ENCODE results near the gene UCP3. TPM values are rescaled to one million over a fixed set of nuclear protein-coding genes. Genes with fewer than 3 reads are reported as not detected.

Gene UCP3
- 0.18 TPM for polyA plus RNA-seq (2013, experiment 1 of 2)
- 0.28 TPM for polyA plus RNA-seq (2013, experiment 2 of 2)

- Histone ChIP-seq H3K9ac (ENCODE audit: low read length) (no peak within 1 kb of the TSS), H3K4me1 (ENCODE audit: control insufficient read depth, low read depth, low read length) (peaks cover 4% of the 10 kb centered on the region), H3K4me3 (ENCODE audit: low read length) (no peak within 1 kb of the TSS), H2BK120ac (ENCODE audit: low read depth, low read length) (no peak within 1 kb of the TSS), H3K4me2 (ENCODE audit: low read length) (no peak within 1 kb of the TSS), H3K79me2 (ENCODE audit: control insufficient read depth, insufficient read depth, low read length) (no peaks in the 10 kb centered on the region), H3K56ac (ENCODE audit: low read length) (no peak within 1 kb of the TSS), H4K5ac (ENCODE audit: low read length) (no peak within 1 kb of the TSS), H3K18ac (ENCODE audit: low read length) (no peak within 1 kb of the TSS), H2BK15ac (replicated peaks; ENCODE audit: low read depth) (no peak within 1 kb of the TSS), H3K23ac (ENCODE audit: low read length) (no peak within 1 kb of the TSS), H3K36me3 (ENCODE audit: control insufficient read depth, insufficient read depth, low read length) (no peaks in the 10 kb centered on the region), H3K27ac (ENCODE audit: low read depth, low read length) (no peak within 1 kb of the TSS), H3K79me1 (ENCODE audit: low read length) (no peaks in the 10 kb centered on the region), H3K27me3 (ENCODE audit: insufficient read depth, low read length, poor library complexity) (no peaks in the 10 kb centered on the region), H2AK5ac (ENCODE audit: low read length) (no peak within 1 kb of the TSS), H3K4ac (ENCODE audit: low read depth, low read length) (no peak within 1 kb of the TSS), H2BK5ac (ENCODE audit: low read length) (no peak within 1 kb of the TSS), H4K8ac (ENCODE audit: low read depth, low read length) (no peak within 1 kb of the TSS)
- WGBS (ENCODE audit: extremely low coverage, insufficient coverage, low lambda C conversion rate) = no CpG with 5 or more reads among the region's 9 CpGs
- DNase-seq = no peak
These were observed at the start of gene UCP3 for GRCh38 chr11:74008373-74009229. Gene UCP3 (minus strand): TSS chr11:74009085. CDS start chr11:74007042, 2,043 bp downstream.

GRCh38 chr11:74057249-74058151 is 48.6 kb upstream of the UCP3 start:
- Histone ChIP-seq H3K4ac (ENCODE audit: low read depth, low read length) (no peak overlapping the region), H2BK5ac (ENCODE audit: low read length) (no peak overlapping the region), H3K4me2 (ENCODE audit: low read length) (no peak overlapping the region), H2BK15ac (replicated peaks; ENCODE audit: low read depth) (no peak overlapping the region), H3K23ac (ENCODE audit: low read length) (no peak overlapping the region), H3K36me3 (ENCODE audit: control insufficient read depth, insufficient read depth, low read length) (no peaks in the 10 kb centered on the region), H3K27me3 (ENCODE audit: insufficient read depth, low read length, poor library complexity) (no peaks in the 10 kb centered on the region), H3K79me1 (ENCODE audit: low read length) (no peaks in the 10 kb centered on the region), H4K5ac (ENCODE audit: low read length) (no peak overlapping the region), H3K4me3 (ENCODE audit: low read length) (no peak overlapping the region), H2AK5ac (ENCODE audit: low read length) (no peak overlapping the region), H3K56ac (ENCODE audit: low read length) (no peak overlapping the region), H3K4me1 (ENCODE audit: control insufficient read depth, low read depth, low read length) (no peaks in the 10 kb centered on the region), H2BK120ac (ENCODE audit: low read depth, low read length) (no peak overlapping the region), H3K27ac (ENCODE audit: low read depth, low read length) (no peak overlapping the region), H4K8ac (ENCODE audit: low read depth, low read length) (no peak overlapping the region), H3K18ac (ENCODE audit: low read length) (no peak overlapping the region), H3K9ac (ENCODE audit: low read length) (no peak overlapping the region), H3K79me2 (ENCODE audit: control insufficient read depth, insufficient read depth, low read length) (no peaks in the 10 kb centered on the region)
- DNase-seq = peak; percentile 17
- WGBS (ENCODE audit: extremely low coverage, insufficient coverage, low lambda C conversion rate) = no CpG with 5 or more reads among the region's 8 CpGs

- Histone ChIP-seq H3K9ac (ENCODE audit: low read length) (no peak overlapping the region), H3K4me1 (ENCODE audit: control insufficient read depth, low read depth, low read length) (no peaks in the 10 kb centered on the region), H4K5ac (ENCODE audit: low read length) (no peak overlapping the region), H2BK15ac (replicated peaks; ENCODE audit: low read depth) (no peak overlapping the region), H3K18ac (ENCODE audit: low read length) (no peak overlapping the region), H3K23ac (ENCODE audit: low read length) (no peak overlapping the region), H4K8ac (ENCODE audit: low read depth, low read length) (no peak overlapping the region), H3K4me3 (ENCODE audit: low read length) (no peak overlapping the region), H3K79me1 (ENCODE audit: low read length) (no peaks in the 10 kb centered on the region), H3K4ac (ENCODE audit: low read depth, low read length) (no peak overlapping the region), H3K4me2 (ENCODE audit: low read length) (no peak overlapping the region), H3K56ac (ENCODE audit: low read length) (no peak overlapping the region), H2BK120ac (ENCODE audit: low read depth, low read length) (no peak overlapping the region), H2AK5ac (ENCODE audit: low read length) (no peak overlapping the region), H2BK5ac (ENCODE audit: low read length) (no peak overlapping the region), H3K36me3 (ENCODE audit: control insufficient read depth, insufficient read depth, low read length) (no peaks in the 10 kb centered on the region), H3K27ac (ENCODE audit: low read depth, low read length) (no peak overlapping the region), H3K79me2 (ENCODE audit: control insufficient read depth, insufficient read depth, low read length) (no peaks in the 10 kb centered on the region), H3K27me3 (ENCODE audit: insufficient read depth, low read length, poor library complexity) (no peaks in the 10 kb centered on the region)
- DNase-seq = peak; percentile 19
These were observed 47.1 kb upstream of the UCP3 start for GRCh38 chr11:74055938-74056337.

GRCh38 chr11:74050465-74050864 is 41.6 kb upstream of the UCP3 start:
- Histone ChIP-seq H3K4me3 (ENCODE audit: low read length) (no peak overlapping the region), H3K56ac (ENCODE audit: low read length) (no peak overlapping the region), H3K79me2 (ENCODE audit: control insufficient read depth, insufficient read depth, low read length) (no peaks in the 10 kb centered on the region), H3K27ac (ENCODE audit: low read depth, low read length) (no peak overlapping the region), H3K36me3 (ENCODE audit: control insufficient read depth, insufficient read depth, low read length) (no peaks in the 10 kb centered on the region), H3K79me1 (ENCODE audit: low read length) (no peaks in the 10 kb centered on the region), H4K5ac (ENCODE audit: low read length) (no peak overlapping the region), H3K4ac (ENCODE audit: low read depth, low read length) (no peak overlapping the region), H3K23ac (ENCODE audit: low read length) (no peak overlapping the region), H2AK5ac (ENCODE audit: low read length) (no peak overlapping the region), H3K4me1 (ENCODE audit: control insufficient read depth, low read depth, low read length) (no peaks in the 10 kb centered on the region), H2BK5ac (ENCODE audit: low read length) (no peak overlapping the region), H2BK15ac (replicated peaks; ENCODE audit: low read depth) (no peak overlapping the region), H2BK120ac (ENCODE audit: low read depth, low read length) (no peak overlapping the region), H4K8ac (ENCODE audit: low read depth, low read length) (no peak overlapping the region), H3K9ac (ENCODE audit: low read length) (no peak overlapping the region), H3K18ac (ENCODE audit: low read length) (no peak overlapping the region), H3K27me3 (ENCODE audit: insufficient read depth, low read length, poor library complexity) (no peaks in the 10 kb centered on the region), H3K4me2 (ENCODE audit: low read length) (no peak overlapping the region)
- no CpG with 5 or more reads among the region's 3 CpGs for WGBS (ENCODE audit: extremely low coverage, insufficient coverage, low lambda C conversion rate)
- no peak for DNase-seq

GRCh38 chr11:74048993-74049392 is 40.1 kb upstream of the UCP3 start:
- no peak for DNase-seq
- H4K8ac ChIP-seq (ENCODE audit: low read depth, low read length) = no peak overlapping the region
- no CpG with 5 or more reads among the region's 5 CpGs for WGBS (ENCODE audit: extremely low coverage, insufficient coverage, low lambda C conversion rate)

More at GRCh38 chr11:74048993-74049392, 40.1 kb upstream of the UCP3 start:
- Histone ChIP-seq H2BK5ac (ENCODE audit: low read length) (no peak overlapping the region), H3K18ac (ENCODE audit: low read length) (no peak overlapping the region), H3K36me3 (ENCODE audit: control insufficient read depth, insufficient read depth, low read length) (no peaks in the 10 kb centered on the region), H3K4me1 (ENCODE audit: control insufficient read depth, low read depth, low read length) (no peaks in the 10 kb centered on the region), H2BK120ac (ENCODE audit: low read depth, low read length) (no peak overlapping the region), H3K27ac (ENCODE audit: low read depth, low read length) (no peak overlapping the region), H3K27me3 (ENCODE audit: insufficient read depth, low read length, poor library complexity) (no peaks in the 10 kb centered on the region), H3K79me1 (ENCODE audit: low read length) (no peaks in the 10 kb centered on the region), H4K5ac (ENCODE audit: low read length) (no peak overlapping the region), H3K4ac (ENCODE audit: low read depth, low read length) (no peak overlapping the region), H3K9ac (ENCODE audit: low read length) (no peak overlapping the region), H3K4me3 (ENCODE audit: low read length) (no peak overlapping the region), H3K4me2 (ENCODE audit: low read length) (no peak overlapping the region), H3K56ac (ENCODE audit: low read length) (no peak overlapping the region), H3K79me2 (ENCODE audit: control insufficient read depth, insufficient read depth, low read length) (no peaks in the 10 kb centered on the region), H2BK15ac (replicated peaks; ENCODE audit: low read depth) (no peak overlapping the region), H3K23ac (ENCODE audit: low read length) (no peak overlapping the region), H2AK5ac (ENCODE audit: low read length) (no peak overlapping the region)
